Measurements from ENCODE around the gene TMEM175. TPM values are rescaled to one million over a fixed set of nuclear protein-coding genes. Genes with fewer than 3 reads are reported as not detected.
A peak's percentile ranks its signal among the peaks of the same experiment; 100 is the strongest.

TMEM175 gene
- total and polyA plus RNA-seq, 9 of the 15 experiments (the other 6 are each of a cell fraction or from before 2014, with no cell fraction given): 0.13 to 30.9 (median 9.4) TPM

DNA sequence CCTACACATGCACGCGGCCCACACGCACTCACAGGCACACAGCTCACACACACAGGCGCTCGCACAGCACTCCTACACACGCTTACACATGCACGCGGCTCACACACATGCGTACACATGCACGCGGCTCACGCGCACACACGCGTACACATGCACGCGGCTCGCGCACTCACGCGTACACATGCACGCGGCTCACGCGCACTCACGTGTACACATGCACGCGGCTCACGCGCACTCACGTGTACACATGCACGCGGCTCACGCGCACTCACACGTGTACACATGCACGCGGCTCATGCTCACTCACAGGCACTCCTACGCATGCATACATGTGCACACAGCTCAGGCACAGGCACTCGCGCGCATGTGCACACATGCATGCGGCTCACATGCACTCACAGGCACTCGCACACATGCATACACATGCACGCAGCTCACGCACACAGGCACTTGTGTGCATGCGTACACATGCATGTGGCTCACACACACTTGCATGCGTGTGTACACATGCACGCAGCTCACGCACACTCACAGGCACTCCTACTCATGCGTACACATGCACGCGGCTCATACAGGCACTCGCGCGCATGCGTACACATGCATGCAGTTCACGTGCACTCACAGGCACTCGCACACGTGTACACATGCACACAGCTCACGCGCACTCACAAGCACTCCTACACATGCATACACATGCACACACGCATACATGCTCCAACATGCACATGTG lies 45.1 kb upstream of the TMEM175 start (continued):
- TF ChIP-seq ZBTB33 (CRISPR knock-in tag; IDR thresholded peaks at IDR 0.05) (peak; percentile 99), KDM1A (IDR thresholded peaks at IDR 0.05) (peak in 1 of 2 experiments; percentile 30; a peak in 1 of 4 replicates), TBP (optimal IDR thresholded peaks at IDR 0.05; ENCODE audit: low read depth, low read length) (no peak), E2F4 (CRISPR knock-in tag; IDR thresholded peaks at IDR 0.05; ENCODE audit: low read depth) (no peak; the same call in 1 of the 2 replicates), STAT5A (IDR thresholded peaks at IDR 0.05; ENCODE audit: borderline replicate concordance, low read length) (peak; percentile 42; the same call in 1 of the 2 replicates), KLF1 (tag; IDR thresholded peaks at IDR 0.05) (no peak)

- ChIA-PET POLR2A (no interaction called here), CTCF (ENCODE audit: low intra/inter-chr PET ratio) (no interaction called here)
- H4K20me1 ChIP-seq (replicated peaks; ENCODE audit: control insufficient read depth, insufficient read depth, low read length): no peaks in the 10 kb centered on the region
- WGBS (ENCODE audit: insufficient coverage, low coverage, missing lambda C conversion rate): 97% methylated on average over 12 of the region's 23 CpGs
- FAIRE-seq (no peak), ATAC-seq (no peak), DNase-seq (ENCODE audit: extremely low read depth in 1 of 4, low spot score in 3 of 4) (no peak)
- peaks cover 86% of the 10 kb centered on the region; the same call in 2 of the 3 replicates for H3K36me3 ChIP-seq (ENCODE audit: control insufficient read depth, insufficient read depth, low read length)
- H3K9me3 ChIP-seq (replicated peaks; ENCODE audit: control insufficient read depth, insufficient read depth, low read depth, low read length): peaks cover 6% of the 10 kb centered on the region
- in situ Hi-C loops (cut with MboI): no loop called here
- no peak overlapping the region for H3K4me3 ChIP-seq
- no peaks in the 10 kb centered on the region for H3K27me3 ChIP-seq (ENCODE audit: control insufficient read depth in 2 of 2, insufficient read depth in 2 of 2, low read length in 2 of 2)
- H3K27ac ChIP-seq (ENCODE audit: extremely low read depth, low read depth, low read length): no peak overlapping the region
- no peaks in the 10 kb centered on the region for H3K9me1 ChIP-seq (ENCODE audit: control insufficient read depth, insufficient read depth, low read length)
- TF ChIP-seq NRF1 (conservative IDR thresholded peaks at IDR 0.05 in 1 of 2, IDR thresholded peaks at IDR 0.05 in 1 of 2): no peak
- peak; percentile 23 for TF ChIP-seq RBM22 (IDR thresholded peaks at IDR 0.05; ENCODE audit: low read depth, low read length, poor library complexity, severe bottlenecking)
- TF ChIP-seq BHLHE40 (IDR thresholded peaks at IDR 0.05; ENCODE audit: low read length): no peak
- no peak for TF ChIP-seq ZBTB1 (CRISPR knock-in tag; IDR thresholded peaks at IDR 0.05; ENCODE audit: borderline replicate concordance, low read depth)
- TF ChIP-seq MBD2 (IDR thresholded peaks at IDR 0.05; ENCODE audit: borderline replicate concordance, low read depth): no peak
- no peak for TF ChIP-seq LEF1 (IDR thresholded peaks at IDR 0.05)
- TF ChIP-seq POLR2G (IDR thresholded peaks at IDR 0.05; ENCODE audit: low read depth, low read length): peak; percentile 30; the same call in 1 of the 2 replicates
- TF ChIP-seq TBL1XR1 (IDR thresholded peaks at IDR 0.05; ENCODE audit: low read length in 2 of 2): no peak
- no peak overlapping the region for H3K9ac ChIP-seq (ENCODE audit: insufficient read depth in 1 of 2, low read depth in 2 of 2, low read length in 2 of 2)
- H3K79me2 ChIP-seq (ENCODE audit: control insufficient read depth, insufficient read depth, low read length): no peaks in the 10 kb centered on the region
- peaks cover 0 to 21% of the 10 kb centered on the region in 2 experiments; a peak in 1 of 5 replicates for H3K4me1 ChIP-seq (replicated peaks in 1 of 2; ENCODE audit: control insufficient read depth in 2 of 2, insufficient read depth in 2 of 2, low read length in 2 of 2)
- no peak overlapping the region for H3K4me2 ChIP-seq (ENCODE audit: insufficient read depth, low read length)
- BruUV-seq (replicated peaks): no TSS peak
- no peak overlapping the region for H2AFZ ChIP-seq (ENCODE audit: low read depth, low read length)
- intact Hi-C loops (cut with micrococcal nuclease): no loop called here
Measured at GRCh38 chr4:888029-888428, 44.2 kb upstream of the TMEM175 start.

Measured in K562 (cell line).